ENCODE data around the gene GPHB5. TPM values are rescaled to one million over a fixed set of nuclear protein-coding genes. Genes with fewer than 3 reads are reported as not detected.

Gene GPHB5
- total RNA-seq, 6 experiments from 2014 or later = not detected

DNA sequence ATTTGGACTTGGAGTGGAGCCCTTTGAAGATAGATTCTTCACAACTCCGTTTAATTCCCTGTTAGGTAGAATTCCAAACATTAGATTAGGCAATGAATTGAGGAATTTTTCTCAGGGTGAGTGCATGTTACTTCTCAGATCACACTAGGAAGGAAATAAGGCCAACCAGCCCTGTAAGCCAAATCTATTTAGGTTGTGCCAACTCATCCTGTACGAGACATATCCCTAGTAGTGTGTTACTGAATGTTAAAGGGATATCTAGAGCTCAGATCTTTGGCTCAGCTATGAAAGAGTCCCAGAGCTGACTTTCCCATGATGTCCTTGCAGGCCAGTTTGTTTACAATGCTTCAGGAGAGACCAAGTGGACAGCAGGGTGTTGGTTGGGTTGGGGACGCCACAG is 45.6 kb downstream of the GPHB5 start:
- H3K27ac ChIP-seq = no peak overlapping the region
- H3K27me3 ChIP-seq = no peaks in the 10 kb centered on the region
- no peaks in the 10 kb centered on the region for H3K4me1 ChIP-seq
- no peak overlapping the region for H3K4me3 ChIP-seq
- WGBS (ENCODE audit: insufficient coverage, low coverage, low lambda C conversion rate, missing lambda C conversion rate) = 40% methylated on average over 2 of the region's 3 CpGs
- no peaks in the 10 kb centered on the region for H3K36me3 ChIP-seq
- no peaks in the 10 kb centered on the region for H3K9me3 ChIP-seq
- DNase-seq = no peak
- no peak for ATAC-seq
- TF ChIP-seq POLR2A (IDR thresholded peaks at IDR 0.05) = no peak
- TF ChIP-seq, protein P1, sequence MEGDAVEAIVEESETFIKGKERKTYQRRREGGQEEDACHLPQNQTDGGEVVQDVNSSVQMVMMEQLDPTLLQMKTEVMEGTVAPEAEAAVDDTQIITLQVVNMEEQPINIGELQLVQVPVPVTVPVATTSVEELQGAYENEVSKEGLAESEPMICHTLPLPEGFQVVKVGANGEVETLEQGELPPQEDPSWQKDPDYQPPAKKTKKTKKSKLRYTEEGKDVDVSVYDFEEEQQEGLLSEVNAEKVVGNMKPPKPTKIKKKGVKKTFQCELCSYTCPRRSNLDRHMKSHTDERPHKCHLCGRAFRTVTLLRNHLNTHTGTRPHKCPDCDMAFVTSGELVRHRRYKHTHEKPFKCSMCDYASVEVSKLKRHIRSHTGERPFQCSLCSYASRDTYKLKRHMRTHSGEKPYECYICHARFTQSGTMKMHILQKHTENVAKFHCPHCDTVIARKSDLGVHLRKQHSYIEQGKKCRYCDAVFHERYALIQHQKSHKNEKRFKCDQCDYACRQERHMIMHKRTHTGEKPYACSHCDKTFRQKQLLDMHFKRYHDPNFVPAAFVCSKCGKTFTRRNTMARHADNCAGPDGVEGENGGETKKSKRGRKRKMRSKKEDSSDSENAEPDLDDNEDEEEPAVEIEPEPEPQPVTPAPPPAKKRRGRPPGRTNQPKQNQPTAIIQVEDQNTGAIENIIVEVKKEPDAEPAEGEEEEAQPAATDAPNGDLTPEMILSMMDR (IDR thresholded peaks at IDR 0.05) = no peak
- intact Hi-C loops (cut with DNase I) = loop anchor here (10.0 kb wide), 2 partner anchors 98 to 1098 kb away; no protein-coding TSS in a partner anchor

DNA sequence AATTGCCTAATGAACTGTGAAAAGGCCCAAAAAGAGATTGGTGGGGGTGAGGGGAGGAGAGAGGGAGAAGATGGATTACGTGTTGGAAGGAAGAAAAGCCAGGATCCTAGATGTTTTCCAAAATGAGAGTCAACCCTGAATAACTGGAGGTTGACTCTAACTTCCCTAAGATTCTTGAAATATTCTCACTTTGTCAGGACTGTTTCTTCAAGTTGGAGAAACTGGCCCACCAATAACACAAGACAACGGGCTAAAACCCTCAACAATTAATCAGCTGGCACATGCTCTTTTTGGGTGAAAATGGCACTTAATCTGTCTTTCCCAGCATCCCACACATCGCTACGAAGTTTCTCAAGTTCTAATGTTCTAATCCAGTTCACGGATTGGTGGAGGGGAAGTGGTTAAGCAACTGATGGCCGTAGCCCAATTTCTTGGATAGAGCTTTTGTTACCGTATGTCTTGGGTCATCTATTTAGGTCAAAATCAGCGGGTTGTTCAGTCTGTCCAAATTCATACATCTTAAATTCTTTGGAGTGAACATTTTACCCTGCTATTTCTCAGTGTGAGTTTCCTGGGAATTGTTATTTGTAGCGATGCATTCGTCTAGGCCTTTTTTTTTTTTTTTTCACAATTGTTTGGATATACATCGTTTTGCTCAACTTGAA is 49.0 kb downstream of the GPHB5 start:
- no peak overlapping the region for H3K27ac ChIP-seq

DNA sequence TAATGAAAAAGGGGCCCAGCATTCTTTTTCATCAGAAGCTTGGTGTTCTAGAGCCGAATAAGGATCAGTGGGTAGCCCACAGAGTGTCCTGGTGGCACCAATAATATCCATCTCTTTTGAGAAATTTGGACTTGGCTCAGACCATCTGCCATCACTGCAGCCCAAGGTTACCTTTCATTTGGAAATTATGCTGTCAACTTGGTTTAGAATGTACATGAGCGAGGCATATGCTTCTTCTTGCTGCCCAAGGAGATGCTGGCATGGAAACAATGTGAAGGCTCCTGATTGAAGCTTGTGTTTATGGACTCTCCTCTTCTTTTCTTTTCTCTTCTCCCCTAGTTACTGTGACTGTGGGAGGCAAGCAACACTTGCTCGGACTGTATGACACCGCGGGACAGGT is 50.0 kb downstream of the GPHB5 start:
- Histone ChIP-seq H3K4me1 (no peaks in the 10 kb centered on the region), H3K27ac (no peak overlapping the region), H3K27me3 (no peaks in the 10 kb centered on the region), H3K36me3 (no peaks in the 10 kb centered on the region), H3K4me3 (no peak overlapping the region), H3K9me3 (no peaks in the 10 kb centered on the region)
- WGBS (ENCODE audit: insufficient coverage, low coverage, low lambda C conversion rate, missing lambda C conversion rate) = 83% methylated on average over 5 of the region's 5 CpGs
- DNase-seq (no peak), ATAC-seq (no peak)
- intact Hi-C loops (cut with DNase I) = no loop called here
- TF ChIP-seq POLR2A (IDR thresholded peaks at IDR 0.05) = no peak
- TF ChIP-seq, protein P1 (IDR thresholded peaks at IDR 0.05) = no peak

More for the DNA sequence above, 49.0 kb downstream of the GPHB5 start:
- TF ChIP-seq POLR2A (IDR thresholded peaks at IDR 0.05) = no peak
- TF ChIP-seq, protein P1 (IDR thresholded peaks at IDR 0.05) = no peak
- Histone ChIP-seq H3K36me3 (no peaks in the 10 kb centered on the region), H3K4me3 (no peak overlapping the region), H3K9me3 (no peaks in the 10 kb centered on the region), H3K27me3 (no peaks in the 10 kb centered on the region), H3K4me1 (no peaks in the 10 kb centered on the region)
- intact Hi-C loops (cut with DNase I) = loop anchor here (10.0 kb wide), 2 partner anchors 95 to 1095 kb away; no protein-coding TSS in a partner anchor
- ATAC-seq (no peak), DNase-seq (no peak)
- 69% methylated on average over 9 of the region's 11 CpGs for WGBS (ENCODE audit: insufficient coverage, low coverage, low lambda C conversion rate, missing lambda C conversion rate)

GRCh38 chr14:63267171-63267570 is 51.6 kb downstream of the GPHB5 start:
- no peaks in the 10 kb centered on the region for H3K27me3 ChIP-seq
- no peaks in the 10 kb centered on the region for H3K9me3 ChIP-seq
- TF ChIP-seq, protein P1 (IDR thresholded peaks at IDR 0.05) = no peak
- no peak for TF ChIP-seq POLR2A (IDR thresholded peaks at IDR 0.05)
- DNase-seq = no peak
- no peak for ATAC-seq
- H3K36me3 ChIP-seq = no peaks in the 10 kb centered on the region
- H3K27ac ChIP-seq = no peak overlapping the region
- no peak overlapping the region for H3K4me3 ChIP-seq
- WGBS (ENCODE audit: insufficient coverage, low coverage, low lambda C conversion rate, missing lambda C conversion rate) = 64% methylated on average over 1 of the region's 3 CpGs
- no peaks in the 10 kb centered on the region for H3K4me1 ChIP-seq
- intact Hi-C loops (cut with DNase I) = no loop called here

Data from right lobe of liver (tissue), 6 donors.